K562 (cell line): ENCODE measurements around the gene PLEKHG4B. TPM values are rescaled to one million over a fixed set of nuclear protein-coding genes. Genes with fewer than 3 reads are reported as not detected.

Source experiments
- ATAC-seq: fragments of 200-7000 bp; cut with Tn5 transposase; 3 replicates; pipeline ENCODE4 v1.9.1; 2020; ENCODE audit warnings: moderate library complexity
- BruUV-seq: library from RNA; stranded (reverse); fragments of 400-500 nt; replicated peaks from 2 replicates; lab custom pipeline; 2021; lab: Mats Ljungman, UMichigan
- CTCF ChIA-PET: fragments of 300-600 bp; formaldehyde crosslinking; extraction: SDS; loops from one replicate; lab custom pipeline; 2021; ENCODE audit warnings: low intra/inter-chr PET ratio; lab: Yijun Ruan, JAX
- POLR2A ChIA-PET: fragments of 300-600, 350-650 bp; sonication (Branson Sonifier 250); formaldehyde crosslinking; extraction: SDS; loops from one replicate; lab custom pipeline; 2021; ENCODE audit warnings: antibody characterized with exemption, inconsistent platforms; lab: Yijun Ruan, JAX
- DNase-seq, 4 experiments: peaks; one replicate each; pipeline versions ENCODE4 v3.0.0 to v3.0.0-alpha.2; 2011 to 2018; ENCODE audit warnings: low spot score in 3 of 4, mixed read lengths in 3 of 4; ENCODE audit errors: extremely low read depth in 1 of 4
- FAIRE-seq: peaks from 2 replicates; lab custom pipeline; 2011; peaks lifted over from hg19 to GRCh38; lab: Jason Lieb, UNC
- H2AFZ ChIP-seq: 2 replicates; pipeline ENCODE4 v1.6.0; 2011; ENCODE audit warnings: low read depth, low read length, control low read depth, inconsistent platforms
- H3K27ac ChIP-seq: fragments of 200-600 bp; 3 replicates; pipeline ENCODE4 v1.8.0; 2011; ENCODE audit warnings: low read depth, mild to moderate bottlenecking, control low read depth, inconsistent platforms, low read length, moderate library complexity, mixed read lengths; ENCODE audit errors: extremely low read depth
- H3K27me3 ChIP-seq, 2 experiments: fragments of 300-600 bp in 1 of 2; 2 replicates in 1 of 2; 3 replicates in 1 of 2; pipeline versions ENCODE4 v1.6.0 to v1.8.0; 2011; ENCODE audit warnings: inconsistent platforms in 2 of 2, low read length in 2 of 2, mild to moderate bottlenecking in 1 of 2, mixed read lengths in 1 of 2, moderate library complexity in 1 of 2; ENCODE audit not compliant: control insufficient read depth in 2 of 2, insufficient read depth in 2 of 2
- H3K36me3 ChIP-seq: fragments of 300-600 bp; 3 replicates; pipeline ENCODE4 v1.8.0; 2011; ENCODE audit warnings: mild to moderate bottlenecking, low read length, inconsistent platforms; ENCODE audit not compliant: control insufficient read depth, insufficient read depth
- H3K4me1 ChIP-seq, 2 experiments: fragments of 200-600 bp in 1 of 2; replicated peaks in 1 of 2; 2 replicates in 1 of 2; 3 replicates in 1 of 2; pipeline versions ENCODE4 v1.5.1 to v1.8.0; 2011; ENCODE audit warnings: inconsistent platforms in 2 of 2, low read length in 2 of 2, mild to moderate bottlenecking in 1 of 2, mixed read lengths in 1 of 2, moderate library complexity in 1 of 2; ENCODE audit not compliant: control insufficient read depth in 2 of 2, insufficient read depth in 2 of 2
- H3K4me2 ChIP-seq: 2 replicates; pipeline ENCODE4 v1.6.1; 2011; ENCODE audit warnings: low read length, control low read depth, inconsistent platforms, mixed read lengths; ENCODE audit not compliant: insufficient read depth
- H3K4me3 ChIP-seq: fragments of 200-600 bp; sonication (generic), shearing (Covaris generic); 2 replicates; pipeline ENCODE4 v1.5.1; 2016; ENCODE audit warnings: control low read depth, inconsistent platforms
- H3K79me2 ChIP-seq: fragments of 200-600 bp; 3 replicates; pipeline ENCODE4 v1.8.0; 2011; ENCODE audit warnings: low read length, inconsistent platforms; ENCODE audit not compliant: control insufficient read depth, insufficient read depth
- H3K9ac ChIP-seq, 2 experiments: 2 replicates each; pipeline versions ENCODE4 v1.6.0 to v1.6.1; 2011; ENCODE audit warnings: low read depth in 2 of 2, low read length in 2 of 2, control low read depth in 1 of 2, inconsistent platforms in 1 of 2, mild to moderate bottlenecking in 1 of 2, mixed read lengths in 1 of 2; ENCODE audit not compliant: insufficient read depth in 1 of 2
- H3K9me1 ChIP-seq: one replicate; pipeline ENCODE4 v1.6.0; 2011; ENCODE audit warnings: inconsistent platforms, mild to moderate bottlenecking, low read length, moderate library complexity; ENCODE audit not compliant: control insufficient read depth, insufficient read depth
- H3K9me3 ChIP-seq: replicated peaks from 2 replicates; pipeline ENCODE4 v1.5.1; 2011; ENCODE audit warnings: low read depth, low read length, inconsistent platforms; ENCODE audit not compliant: control insufficient read depth, insufficient read depth
- H4K20me1 ChIP-seq: replicated peaks from 2 replicates; pipeline ENCODE4 v1.6.1; 2011; ENCODE audit warnings: low read length, inconsistent platforms, mixed read lengths; ENCODE audit not compliant: control insufficient read depth, insufficient read depth
- GTF2E2 ChIP-seq: fragments of 200-800 bp; sonication (Bioruptor generic); IDR thresholded peaks from 2 replicates; pipeline ENCODE4 v1.6.1; 2016; ENCODE audit warnings: missing genetic modification characterization, missing compliant biosample characterization
- HDAC1 ChIP-seq, 2 experiments: fragments of 450-650 bp; IDR thresholded peaks; 2 replicates each; pipeline ENCODE4 v1.6.1; 2016 to 2017; ENCODE audit warnings: inconsistent platforms in 1 of 2, mild to moderate bottlenecking in 1 of 2, moderate library complexity in 1 of 2
- HDAC3 ChIP-seq: fragments of 450-650 bp; IDR thresholded peaks from 2 replicates; pipeline ENCODE4 v1.6.1; 2018; ENCODE audit warnings: borderline replicate concordance, mild to moderate bottlenecking, moderate library complexity; ENCODE audit not compliant: partially characterized antibody
- KDM2B ChIP-seq: fragments of 250-450 bp; sonication (Bioruptor Pico); IDR thresholded peaks from 2 replicates; pipeline ENCODE4 v1.8.0; 2021; ENCODE audit warnings: mild to moderate bottlenecking, moderate library complexity
- MEF2D ChIP-seq: conservative IDR thresholded peaks from 2 replicates; pipeline ENCODE4 v1.6.1; 2016; ENCODE audit warnings: low read depth, missing genetic modification characterization, missing compliant biosample characterization
- NR2C1 ChIP-seq, 2 experiments: fragments of 450-650 bp; IDR thresholded peaks; 2 replicates each; pipeline ENCODE4 v1.6.1; 2017; ENCODE audit warnings: mild to moderate bottlenecking in 2 of 2, antibody characterized with exemption in 1 of 2, inconsistent platforms in 1 of 2, missing compliant biosample characterization in 1 of 2, missing genetic modification characterization in 1 of 2
- SAFB2 ChIP-seq: fragments of 200-400 bp; formaldehyde crosslinking; IDR thresholded peaks from 2 replicates; pipeline ENCODE4 v1.6.1; 2018; ENCODE audit warnings: borderline replicate concordance, low read length, low read depth, moderate library complexity; ENCODE audit not compliant: severe bottlenecking
- SIX5 ChIP-seq, 2 experiments: IDR thresholded peaks; 2 replicates each; pipeline ENCODE4 v1.6.1; 2011; ENCODE audit warnings: low read length in 2 of 2, borderline replicate concordance in 1 of 2, low read depth in 1 of 2, mild to moderate bottlenecking in 1 of 2, moderate library complexity in 1 of 2; ENCODE audit not compliant: insufficient read depth in 1 of 2
- THRB ChIP-seq: fragments of 450-650 bp; formaldehyde crosslinking; conservative IDR thresholded peaks from 2 replicates; pipeline ENCODE4 v1.4.0; 2022; ENCODE audit warnings: mild to moderate bottlenecking, missing genetic modification characterization
- ZNF699 ChIP-seq: fragments of 250-450 bp; sonication (Bioruptor Pico); IDR thresholded peaks from 2 replicates; pipeline ENCODE4 v1.8.0; 2021; ENCODE audit warnings: mild to moderate bottlenecking, moderate library complexity; ENCODE audit not compliant: insufficient replicate concordance
- WGBS: fragments of 100-300 bp; shearing (Covaris generic); methylation state at CpG from one replicate; pipeline ENCODE4 v1.1.6; 2016; ENCODE audit warnings: low coverage, mixed read lengths; ENCODE audit not compliant: insufficient coverage; ENCODE audit errors: missing lambda C conversion rate; 5-methylcytosine and 5-hydroxymethylcytosine counted together
- in situ Hi-C: fragments of 300-500 bp; cut with MboI; formaldehyde crosslinking; loops from 4 replicates; pipeline ENCODE4 v1.15.0; 2018; ENCODE audit warnings: inconsistent platforms, mixed read lengths
- intact Hi-C: fragments of 100-400 bp; cut with micrococcal nuclease; formaldehyde crosslinking; loops from 2 replicates; pipeline ENCODE4 v1.14.2; 2022
- polyA plus RNA-seq, 8 experiments: library from polyadenylated mRNA; depleted of rRNA in 4 of 8; stranded (reverse) in 5 of 8; unstranded in 3 of 8; fragments of >200 nt; fragmentation: Nextera tagmentation in 2 of 8; fragmentation: Illumina TruSeq in 1 of 8; extraction: Ambion mirVana in 2 of 8; extraction: Trizol in 1 of 8; gene quantifications; 2 replicates each; pipeline versions ENCODE4 v1.2.1 to v1.2.3, GENCODE V29; 2011 to 2014; ENCODE audit warnings: inconsistent platforms in 1 of 8, missing spikeins in 1 of 8
- total RNA-seq, 7 experiments: library from RNA; depleted of rRNA in 6 of 7; stranded (reverse); fragments of >200 nt in 6 of 7; fragmentation: Illumina TruSeq in 2 of 7; extraction: Trizol in 2 of 7; gene quantifications; 2 replicates each; pipeline versions ENCODE4 v1.2.1 to v1.2.3, GENCODE V29; 2011 to 2021; ENCODE audit warnings: low replicate concordance in 1 of 7
- TF ChIP-seq, protein P1 (sequence below): sonication (generic); formaldehyde crosslinking; IDR thresholded peaks from 2 replicates; pipeline ENCODE4 v1.4.0; 2020; ENCODE audit warnings: mild to moderate bottlenecking, missing genetic modification reagents
- TF ChIP-seq, protein P2 (sequence below), 2 experiments: IDR thresholded peaks in 1 of 2; conservative IDR thresholded peaks in 1 of 2; 2 replicates each; pipeline ENCODE4 v1.6.1; 2016; ENCODE audit warnings: low read depth in 2 of 2, mild to moderate bottlenecking in 1 of 2, missing compliant biosample characterization in 1 of 2, missing genetic modification characterization in 1 of 2, moderate library complexity in 1 of 2

PLEKHG4B gene
- total and polyA plus RNA-seq, 9 of the 15 experiments (the other 6 are each of a cell fraction or from before 2014, with no cell fraction given) = 0.02 TPM; not detected in 8

GRCh38 chr5:191949-192690 lies 100.2 kb downstream of the PLEKHG4B start:
- no peak for DNase-seq
- ATAC-seq = no peak
- Histone ChIP-seq H3K27me3 (peaks cover 29 to 73% of the 10 kb centered on the region in 2 experiments; a peak in 4 of 5 replicates), H3K79me2 (no peaks in the 10 kb centered on the region), H3K9me1 (no peaks in the 10 kb centered on the region), H3K36me3 (no peaks in the 10 kb centered on the region), H3K9me3 (no peaks in the 10 kb centered on the region), H3K27ac (no peak overlapping the region), H3K4me1 (peaks cover 0 to 66% of the 10 kb centered on the region in 2 experiments; a peak in 2 of 5 replicates), H3K4me3 (no peak overlapping the region), H4K20me1 (peaks cover 32% of the 10 kb centered on the region), H3K9ac (no peak overlapping the region), H3K4me2 (no peak overlapping the region), H2AFZ (no peak overlapping the region)
- ChIA-PET POLR2A (interaction anchor here (2.0 kb wide), 1 partner anchor 8 kb away, joined by 5 read pairs; no protein-coding TSS in a partner anchor), CTCF (no interaction called here)
- no peak for TF ChIP-seq NR2C1 (IDR thresholded peaks at IDR 0.05)
- no peak for TF ChIP-seq NR2C1 (tag; IDR thresholded peaks at IDR 0.05)
- TF ChIP-seq THRB (CRISPR knock-in tag) = no peak
- no peak for TF ChIP-seq HDAC3
- TF ChIP-seq SAFB2 = no peak
- TF ChIP-seq, protein P1, sequence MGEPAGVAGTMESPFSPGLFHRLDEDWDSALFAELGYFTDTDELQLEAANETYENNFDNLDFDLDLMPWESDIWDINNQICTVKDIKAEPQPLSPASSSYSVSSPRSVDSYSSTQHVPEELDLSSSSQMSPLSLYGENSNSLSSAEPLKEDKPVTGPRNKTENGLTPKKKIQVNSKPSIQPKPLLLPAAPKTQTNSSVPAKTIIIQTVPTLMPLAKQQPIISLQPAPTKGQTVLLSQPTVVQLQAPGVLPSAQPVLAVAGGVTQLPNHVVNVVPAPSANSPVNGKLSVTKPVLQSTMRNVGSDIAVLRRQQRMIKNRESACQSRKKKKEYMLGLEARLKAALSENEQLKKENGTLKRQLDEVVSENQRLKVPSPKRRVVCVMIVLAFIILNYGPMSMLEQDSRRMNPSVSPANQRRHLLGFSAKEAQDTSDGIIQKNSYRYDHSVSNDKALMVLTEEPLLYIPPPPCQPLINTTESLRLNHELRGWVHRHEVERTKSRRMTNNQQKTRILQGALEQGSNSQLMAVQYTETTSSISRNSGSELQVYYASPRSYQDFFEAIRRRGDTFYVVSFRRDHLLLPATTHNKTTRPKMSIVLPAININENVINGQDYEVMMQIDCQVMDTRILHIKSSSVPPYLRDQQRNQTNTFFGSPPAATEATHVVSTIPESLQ = no peak
- no peak for TF ChIP-seq ZNF699
- TF ChIP-seq GTF2E2 (tag) = no peak
- TF ChIP-seq KDM2B (CRISPR knock-in tag) = no peak
- TF ChIP-seq, protein P2, sequence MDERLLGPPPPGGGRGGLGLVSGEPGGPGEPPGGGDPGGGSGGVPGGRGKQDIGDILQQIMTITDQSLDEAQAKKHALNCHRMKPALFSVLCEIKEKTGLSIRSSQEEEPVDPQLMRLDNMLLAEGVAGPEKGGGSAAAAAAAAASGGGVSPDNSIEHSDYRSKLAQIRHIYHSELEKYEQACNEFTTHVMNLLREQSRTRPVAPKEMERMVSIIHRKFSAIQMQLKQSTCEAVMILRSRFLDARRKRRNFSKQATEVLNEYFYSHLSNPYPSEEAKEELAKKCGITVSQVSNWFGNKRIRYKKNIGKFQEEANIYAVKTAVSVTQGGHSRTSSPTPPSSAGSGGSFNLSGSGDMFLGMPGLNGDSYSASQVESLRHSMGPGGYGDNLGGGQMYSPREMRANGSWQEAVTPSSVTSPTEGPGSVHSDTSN (CRISPR knock-in tag; IDR thresholded peaks at IDR 0.05; ENCODE audit: low read depth) = no peak
- TF ChIP-seq, protein P2 (tag; conservative IDR thresholded peaks at IDR 0.05; ENCODE audit: low read depth) = no peak
- no peak for TF ChIP-seq HDAC1 (IDR thresholded peaks at IDR 0.05)
- no peak for TF ChIP-seq MEF2D
- TF ChIP-seq SIX5 (IDR thresholded peaks at IDR 0.05; ENCODE audit: borderline replicate concordance in 1 of 2, insufficient read depth in 1 of 2, low read depth in 1 of 2, low read length in 2 of 2) = no peak
- in situ Hi-C loops (no loop called here), intact Hi-C loops (no loop called here)
- WGBS = 25% methylated on average over 41 of the region's 46 CpGs
- FAIRE-seq = no peak
- no TSS peak for BruUV-seq
